Upper lobe of left lung (tissue), 4 donors: Measurements from ENCODE around the gene GAB3.

Experiments used
- POLR2AphosphoS5 ChIP-seq, 2 donors: sonication (generic); formaldehyde crosslinking; IDR thresholded peaks; one replicate each; pipeline ENCODE4 v1.5.1; 2017; ENCODE audit warnings: antibody characterized with exemption in 2 of 2
- TF ChIP-seq, protein P1 (sequence below), 6 experiments: fragments of 450-650 bp in 4 of 6; fragments of 200-600 bp in 2 of 6; sonication (generic) in 2 of 6; IDR thresholded peaks; one replicate each; pipeline ENCODE4 v1.5.1; 2016 to 2019; ENCODE audit warnings: antibody characterized with exemption in 6 of 6

DNA sequence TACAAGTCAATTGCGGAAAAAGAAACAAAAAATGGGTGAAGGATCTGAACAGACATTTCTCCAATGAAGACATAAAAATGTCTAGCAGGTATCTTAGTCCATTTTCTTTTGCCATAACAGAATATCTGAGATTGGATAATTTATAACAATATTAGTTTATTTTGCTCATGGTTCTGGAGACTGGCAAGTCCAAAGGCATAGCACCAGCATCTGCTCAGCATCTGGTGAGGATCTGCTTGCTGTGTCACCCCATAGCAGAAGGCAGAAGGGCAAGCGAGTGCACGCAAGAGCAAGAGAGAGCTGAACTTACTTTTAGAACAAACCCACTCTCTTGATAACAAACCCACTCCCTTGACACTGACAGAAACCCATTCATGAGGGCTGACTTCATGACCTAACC lies 29.7 kb downstream of the GAB3 start:
- TF ChIP-seq, protein P1, sequence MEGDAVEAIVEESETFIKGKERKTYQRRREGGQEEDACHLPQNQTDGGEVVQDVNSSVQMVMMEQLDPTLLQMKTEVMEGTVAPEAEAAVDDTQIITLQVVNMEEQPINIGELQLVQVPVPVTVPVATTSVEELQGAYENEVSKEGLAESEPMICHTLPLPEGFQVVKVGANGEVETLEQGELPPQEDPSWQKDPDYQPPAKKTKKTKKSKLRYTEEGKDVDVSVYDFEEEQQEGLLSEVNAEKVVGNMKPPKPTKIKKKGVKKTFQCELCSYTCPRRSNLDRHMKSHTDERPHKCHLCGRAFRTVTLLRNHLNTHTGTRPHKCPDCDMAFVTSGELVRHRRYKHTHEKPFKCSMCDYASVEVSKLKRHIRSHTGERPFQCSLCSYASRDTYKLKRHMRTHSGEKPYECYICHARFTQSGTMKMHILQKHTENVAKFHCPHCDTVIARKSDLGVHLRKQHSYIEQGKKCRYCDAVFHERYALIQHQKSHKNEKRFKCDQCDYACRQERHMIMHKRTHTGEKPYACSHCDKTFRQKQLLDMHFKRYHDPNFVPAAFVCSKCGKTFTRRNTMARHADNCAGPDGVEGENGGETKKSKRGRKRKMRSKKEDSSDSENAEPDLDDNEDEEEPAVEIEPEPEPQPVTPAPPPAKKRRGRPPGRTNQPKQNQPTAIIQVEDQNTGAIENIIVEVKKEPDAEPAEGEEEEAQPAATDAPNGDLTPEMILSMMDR (IDR thresholded peaks at IDR 0.05) = no peak
- no peak for TF ChIP-seq POLR2AphosphoS5 (IDR thresholded peaks at IDR 0.05)
